Activated naive CD4-positive, alpha-beta T cell treated with anti-CD3 and anti-CD28 coated beads, Interleukin-2, amount 10 ng/mL, durations not matched to agents 7 days and 5 days (primary cell): ENCODE results near the gene ERI2.

Experiments
- CTCF ChIA-PET: fragments of 350-600 bp; sonication (Branson Sonifier 250); formaldehyde crosslinking; loops from one replicate; lab custom pipeline; 2021; ENCODE audit warnings: antibody characterized with exemption; lab: Charles Lee
- DNase-seq: peaks from one replicate; pipeline ENCODE4 v3.0.0-alpha.2; 2020
- H3K27ac Mint-ChIP-seq: one replicate; pipeline ENCODE4 v1.8.0; 2021; ENCODE audit warnings: mild to moderate bottlenecking, moderate library complexity, mixed read lengths
- H3K27me3 Mint-ChIP-seq: one replicate; pipeline ENCODE4 v1.8.0; 2021; ENCODE audit warnings: mild to moderate bottlenecking, mixed read lengths
- H3K36me3 Mint-ChIP-seq: one replicate; pipeline ENCODE4 v1.8.0; 2021; ENCODE audit warnings: mixed read lengths
- H3K4me1 Mint-ChIP-seq: one replicate; pipeline ENCODE4 v1.8.0; 2021; ENCODE audit warnings: mixed read lengths
- H3K4me3 Mint-ChIP-seq: one replicate; pipeline ENCODE4 v1.8.0; 2021; ENCODE audit warnings: mild to moderate bottlenecking, moderate library complexity, mixed read lengths
- H3K9me3 Mint-ChIP-seq: one replicate; pipeline ENCODE4 v1.8.0; 2021; ENCODE audit warnings: mixed read lengths

ERI2 gene

DNA sequence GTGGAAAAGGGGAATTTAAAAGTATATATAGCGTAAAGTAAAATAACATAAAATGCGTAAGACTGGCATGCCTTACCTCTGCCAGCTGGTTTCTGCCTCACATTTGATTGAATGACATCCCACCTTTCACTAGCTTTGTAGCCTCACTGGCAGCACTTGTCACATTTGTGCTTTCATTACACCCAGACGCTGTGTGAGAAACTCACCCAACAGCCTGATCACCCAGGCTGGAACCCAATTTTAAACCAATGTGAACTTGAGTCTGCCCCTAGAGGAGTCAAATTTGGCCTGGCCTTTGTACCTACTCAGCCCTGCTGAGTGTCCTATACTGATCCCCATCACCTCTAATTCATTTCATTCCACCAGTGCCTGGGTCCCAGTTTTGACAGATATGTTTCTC, 59.8 kb downstream of the ERI2 start:
- CTCF ChIA-PET, result no interaction called here
- H3K4me3 Mint-ChIP-seq, result no peak overlapping the region
- H3K9me3 Mint-ChIP-seq, result peaks cover 15% of the 10 kb centered on the region
- peaks cover 3% of the 10 kb centered on the region for H3K36me3 Mint-ChIP-seq
- peaks cover 6% of the 10 kb centered on the region for H3K4me1 Mint-ChIP-seq
- H3K27me3 Mint-ChIP-seq, result peaks cover 10% of the 10 kb centered on the region
- no peak for DNase-seq
- no peak overlapping the region for H3K27ac Mint-ChIP-seq
